ENCODE results near the gene COL23A1.

Gene COL23A1

DNA sequence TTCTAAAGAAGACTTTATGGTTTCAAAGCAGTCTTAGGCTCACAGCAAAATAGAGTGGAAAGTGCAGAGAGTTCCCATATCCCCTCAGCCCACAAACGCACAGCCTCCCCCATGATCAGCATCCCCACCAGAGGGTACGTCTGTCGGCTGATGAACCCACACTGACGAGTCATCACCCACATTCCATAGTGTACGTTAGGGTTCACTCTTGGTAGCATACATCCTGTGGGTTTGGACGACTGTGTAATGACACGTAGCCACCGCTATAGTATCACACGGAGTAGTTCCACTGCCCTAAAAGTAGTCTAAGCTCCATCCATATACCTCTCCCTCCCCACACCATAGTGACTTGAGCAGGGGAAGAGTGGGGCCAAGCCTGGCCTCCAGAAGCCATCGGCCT is 221.9 kb downstream of the COL23A1 start:
- Histone ChIP-seq H3K27me3 (ENCODE audit: insufficient read depth, low read length, poor library complexity) (no peaks in the 10 kb centered on the region), H3K56ac (ENCODE audit: low read length) (no peak overlapping the region), H2AK5ac (ENCODE audit: low read length) (no peak overlapping the region), H3K36me3 (ENCODE audit: control insufficient read depth, insufficient read depth, low read length) (no peaks in the 10 kb centered on the region), H4K5ac (ENCODE audit: low read length) (no peak overlapping the region), H2BK15ac (replicated peaks; ENCODE audit: low read depth) (no peak overlapping the region), H4K8ac (ENCODE audit: low read depth, low read length) (no peak overlapping the region), H3K4ac (ENCODE audit: low read depth, low read length) (no peak overlapping the region), H3K9ac (ENCODE audit: low read length) (no peak overlapping the region), H3K18ac (ENCODE audit: low read length) (no peak overlapping the region), H3K79me1 (ENCODE audit: low read length) (no peaks in the 10 kb centered on the region), H2BK5ac (ENCODE audit: low read length) (no peak overlapping the region), H3K79me2 (ENCODE audit: control insufficient read depth, insufficient read depth, low read length) (no peaks in the 10 kb centered on the region), H3K4me1 (ENCODE audit: control insufficient read depth, low read depth, low read length) (no peaks in the 10 kb centered on the region), H3K27ac (ENCODE audit: low read depth, low read length) (no peak overlapping the region), H2BK120ac (ENCODE audit: low read depth, low read length) (no peak overlapping the region), H3K23ac (ENCODE audit: low read length) (no peak overlapping the region), H3K4me3 (ENCODE audit: low read length) (no peak overlapping the region), H3K4me2 (ENCODE audit: low read length) (no peak overlapping the region)
- WGBS (ENCODE audit: extremely low coverage, insufficient coverage, low lambda C conversion rate), result no CpG with 5 or more reads among the region's 10 CpGs
- DNase-seq, result no peak

DNA sequence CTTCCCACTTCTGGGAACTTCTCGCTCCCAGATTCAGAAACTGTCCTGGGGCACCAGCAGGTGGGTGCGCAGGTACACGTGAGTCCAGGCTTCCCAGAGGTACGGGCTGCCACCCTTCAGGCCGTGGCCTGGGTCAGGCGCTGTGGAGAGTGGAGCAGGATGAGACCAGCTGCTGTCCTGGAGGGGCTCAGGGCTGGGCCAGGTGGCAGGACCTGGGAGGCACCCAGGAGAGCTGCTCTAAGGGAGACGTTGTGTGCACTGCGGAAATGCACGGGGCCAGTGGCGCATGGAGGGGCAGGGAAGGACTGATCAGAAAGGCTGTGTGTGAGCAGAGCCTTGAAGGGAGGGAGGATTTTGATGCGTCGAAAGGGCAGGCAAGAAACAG is 222.5 kb downstream of the COL23A1 start:
- no CpG with 5 or more reads among the region's 12 CpGs for WGBS (ENCODE audit: extremely low coverage, insufficient coverage, low lambda C conversion rate)
- no peak overlapping the region for H4K5ac ChIP-seq (ENCODE audit: low read length)
- H3K79me1 ChIP-seq (ENCODE audit: low read length), result no peaks in the 10 kb centered on the region

DNA sequence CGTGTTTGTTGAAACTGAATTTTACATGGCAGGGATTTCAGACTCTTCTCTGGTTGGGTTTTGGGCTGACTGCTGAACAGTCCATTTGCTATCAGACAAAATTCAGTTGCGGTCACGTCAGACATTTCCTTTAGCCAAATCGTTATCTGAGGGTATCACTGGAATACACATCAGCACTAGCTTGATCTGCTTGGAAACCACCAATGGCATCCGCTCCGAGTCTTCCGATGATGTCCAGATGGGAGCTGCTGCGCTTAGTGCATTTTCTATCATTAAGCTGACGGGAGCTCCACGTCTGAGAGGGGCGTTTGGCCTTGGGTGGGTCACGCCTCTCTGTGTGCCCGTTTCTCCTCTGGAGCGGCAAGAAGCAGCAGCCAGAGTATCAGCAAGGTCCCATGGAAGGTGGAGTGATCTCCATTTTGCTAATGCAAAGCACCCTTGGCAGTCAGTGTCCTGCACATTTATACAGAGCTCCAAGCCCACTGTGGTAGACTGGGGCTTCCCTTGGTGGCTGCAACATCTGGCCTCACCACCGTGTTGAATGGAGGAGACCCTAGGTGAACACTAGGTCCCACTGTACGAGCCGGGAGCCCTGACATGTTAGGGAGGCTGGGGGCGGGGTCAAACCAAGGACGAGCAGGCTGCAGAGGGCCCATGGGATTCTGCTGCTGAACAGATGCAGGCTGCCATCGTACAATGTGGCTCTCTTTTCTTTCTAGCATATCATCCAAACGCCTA is 223.0 kb downstream of the COL23A1 start:
- H3K36me3 ChIP-seq (ENCODE audit: control insufficient read depth, insufficient read depth, low read length), result no peaks in the 10 kb centered on the region
- no peak overlapping the region for H3K9ac ChIP-seq (ENCODE audit: low read length)
- H2BK120ac ChIP-seq (ENCODE audit: low read depth, low read length), result no peak overlapping the region
- no CpG with 5 or more reads among the region's 21 CpGs for WGBS (ENCODE audit: extremely low coverage, insufficient coverage, low lambda C conversion rate)
- H3K27ac ChIP-seq (ENCODE audit: low read depth, low read length), result no peak overlapping the region
- no peak overlapping the region for H3K18ac ChIP-seq (ENCODE audit: low read length)
- no peak overlapping the region for H3K56ac ChIP-seq (ENCODE audit: low read length)
- DNase-seq, result no peak
- no peak overlapping the region for H4K8ac ChIP-seq (ENCODE audit: low read depth, low read length)
- no peak overlapping the region for H3K4me3 ChIP-seq (ENCODE audit: low read length)
- H3K4ac ChIP-seq (ENCODE audit: low read depth, low read length), result no peak overlapping the region
- no peaks in the 10 kb centered on the region for H3K4me1 ChIP-seq (ENCODE audit: control insufficient read depth, low read depth, low read length)
- no peak overlapping the region for H2BK5ac ChIP-seq (ENCODE audit: low read length)
- no peak overlapping the region for H3K23ac ChIP-seq (ENCODE audit: low read length)
- no peaks in the 10 kb centered on the region for H3K79me1 ChIP-seq (ENCODE audit: low read length)
- no peaks in the 10 kb centered on the region for H3K79me2 ChIP-seq (ENCODE audit: control insufficient read depth, insufficient read depth, low read length)
- no peaks in the 10 kb centered on the region for H3K27me3 ChIP-seq (ENCODE audit: insufficient read depth, low read length, poor library complexity)
- H3K4me2 ChIP-seq (ENCODE audit: low read length), result no peak overlapping the region
- no peak overlapping the region for H2BK15ac ChIP-seq (replicated peaks; ENCODE audit: low read depth)
- H4K5ac ChIP-seq (ENCODE audit: low read length), result no peak overlapping the region
- no peak overlapping the region for H2AK5ac ChIP-seq (ENCODE audit: low read length)

More for the DNA sequence above, 222.5 kb downstream of the COL23A1 start:
- Histone ChIP-seq H3K4me3 (ENCODE audit: low read length) (no peak overlapping the region), H4K8ac (ENCODE audit: low read depth, low read length) (no peak overlapping the region), H3K36me3 (ENCODE audit: control insufficient read depth, insufficient read depth, low read length) (no peaks in the 10 kb centered on the region), H3K4ac (ENCODE audit: low read depth, low read length) (no peak overlapping the region), H3K27me3 (ENCODE audit: insufficient read depth, low read length, poor library complexity) (no peaks in the 10 kb centered on the region), H2BK5ac (ENCODE audit: low read length) (no peak overlapping the region), H2BK15ac (replicated peaks; ENCODE audit: low read depth) (no peak overlapping the region), H3K79me2 (ENCODE audit: control insufficient read depth, insufficient read depth, low read length) (no peaks in the 10 kb centered on the region), H3K4me1 (ENCODE audit: control insufficient read depth, low read depth, low read length) (no peaks in the 10 kb centered on the region), H3K27ac (ENCODE audit: low read depth, low read length) (no peak overlapping the region), H2AK5ac (ENCODE audit: low read length) (no peak overlapping the region), H3K23ac (ENCODE audit: low read length) (no peak overlapping the region), H3K4me2 (ENCODE audit: low read length) (no peak overlapping the region), H3K9ac (ENCODE audit: low read length) (no peak overlapping the region), H3K56ac (ENCODE audit: low read length) (no peak overlapping the region), H2BK120ac (ENCODE audit: low read depth, low read length) (no peak overlapping the region), H3K18ac (ENCODE audit: low read length) (no peak overlapping the region)
- no peak for DNase-seq

DNA sequence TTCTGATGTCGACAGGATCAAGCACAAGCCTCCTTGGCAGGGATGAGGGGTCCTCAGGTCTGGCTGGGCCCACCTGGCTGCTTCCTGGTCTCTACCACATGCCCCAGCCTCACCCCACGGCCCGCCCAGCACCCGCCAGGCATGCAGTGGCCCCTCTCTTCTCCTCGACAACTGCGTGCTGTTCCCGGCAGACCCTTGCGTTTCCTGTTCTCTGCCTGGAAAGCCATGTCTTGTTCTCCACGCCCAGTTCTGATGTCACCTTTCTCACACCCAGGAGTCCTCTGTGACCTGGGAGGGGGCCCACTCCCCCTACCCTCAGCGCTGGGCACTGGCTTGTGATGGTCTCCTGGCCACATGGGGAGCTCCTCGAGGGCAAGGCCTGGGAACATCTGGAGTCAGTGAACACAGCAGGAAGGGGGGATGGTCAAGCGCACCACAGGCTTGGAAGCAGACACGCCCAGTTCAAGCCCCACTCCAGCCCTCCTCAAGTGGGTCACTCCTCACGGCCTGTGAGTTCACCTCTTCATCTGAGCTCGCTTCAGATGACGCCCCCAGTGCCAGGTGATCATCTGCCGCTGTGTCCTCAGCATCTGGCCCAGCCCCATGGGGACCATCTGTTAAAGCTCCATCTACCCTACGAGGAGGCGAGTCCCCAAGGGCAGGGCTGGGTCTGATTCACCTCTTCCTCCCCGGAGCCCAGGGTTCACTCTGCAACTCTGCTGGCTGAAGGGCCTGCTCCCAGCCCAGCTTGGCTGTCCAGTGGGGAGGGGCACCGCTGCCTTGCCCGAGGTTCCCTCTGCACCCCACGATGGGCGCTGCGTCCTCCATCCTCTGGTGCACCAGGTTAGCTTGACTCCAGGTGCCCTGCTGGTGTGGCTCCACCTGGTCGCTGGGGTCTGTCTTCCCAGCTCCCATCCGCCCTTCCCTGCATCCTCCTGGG is 224.4 kb downstream of the COL23A1 start:
- Histone ChIP-seq H3K4me1 (ENCODE audit: control insufficient read depth, low read depth, low read length) (no peaks in the 10 kb centered on the region), H3K79me2 (ENCODE audit: control insufficient read depth, insufficient read depth, low read length) (no peaks in the 10 kb centered on the region), H2AK5ac (ENCODE audit: low read length) (no peak overlapping the region), H3K27ac (ENCODE audit: low read depth, low read length) (no peak overlapping the region), H3K4me3 (ENCODE audit: low read length) (no peak overlapping the region), H2BK15ac (replicated peaks; ENCODE audit: low read depth) (no peak overlapping the region), H3K4ac (ENCODE audit: low read depth, low read length) (no peak overlapping the region), H3K56ac (ENCODE audit: low read length) (no peak overlapping the region), H2BK120ac (ENCODE audit: low read depth, low read length) (no peak overlapping the region), H3K27me3 (ENCODE audit: insufficient read depth, low read length, poor library complexity) (no peaks in the 10 kb centered on the region), H4K5ac (ENCODE audit: low read length) (no peak overlapping the region), H3K36me3 (ENCODE audit: control insufficient read depth, insufficient read depth, low read length) (no peaks in the 10 kb centered on the region), H2BK5ac (ENCODE audit: low read length) (no peak overlapping the region), H3K9ac (ENCODE audit: low read length) (no peak overlapping the region), H3K18ac (ENCODE audit: low read length) (no peak overlapping the region), H4K8ac (ENCODE audit: low read depth, low read length) (no peak overlapping the region), H3K4me2 (ENCODE audit: low read length) (no peak overlapping the region), H3K23ac (ENCODE audit: low read length) (no peak overlapping the region), H3K79me1 (ENCODE audit: low read length) (no peaks in the 10 kb centered on the region)
- WGBS (ENCODE audit: extremely low coverage, insufficient coverage, low lambda C conversion rate), result no CpG with 5 or more reads among the region's 27 CpGs
- no peak for DNase-seq

DNA sequence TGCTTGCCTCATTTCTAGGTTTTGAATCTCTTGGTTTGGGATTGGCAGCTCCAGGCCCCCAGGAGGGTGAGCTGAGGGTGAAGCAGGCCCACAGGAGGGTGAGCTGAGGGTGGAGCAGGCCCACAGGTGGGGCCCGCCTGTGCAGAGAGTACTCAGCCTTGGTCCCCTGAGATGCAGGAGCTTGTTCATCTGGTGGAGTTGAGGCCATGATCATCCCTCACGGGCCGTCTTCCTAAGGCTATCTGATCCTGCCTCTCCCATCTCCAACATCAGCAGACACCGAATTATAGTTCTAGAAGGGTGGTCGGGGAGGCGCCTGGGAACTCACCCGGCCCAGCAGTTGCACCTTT is 225.9 kb downstream of the COL23A1 start:
- H4K5ac ChIP-seq (ENCODE audit: low read length), result no peak overlapping the region
- H3K79me2 ChIP-seq (ENCODE audit: control insufficient read depth, insufficient read depth, low read length), result no peaks in the 10 kb centered on the region
- H4K8ac ChIP-seq (ENCODE audit: low read depth, low read length), result no peak overlapping the region
- no peak overlapping the region for H2BK120ac ChIP-seq (ENCODE audit: low read depth, low read length)
- H3K27me3 ChIP-seq (ENCODE audit: insufficient read depth, low read length, poor library complexity), result no peaks in the 10 kb centered on the region
- H2BK5ac ChIP-seq (ENCODE audit: low read length), result no peak overlapping the region
- no peak overlapping the region for H3K18ac ChIP-seq (ENCODE audit: low read length)
- no peak overlapping the region for H3K27ac ChIP-seq (ENCODE audit: low read depth, low read length)
- H3K23ac ChIP-seq (ENCODE audit: low read length), result no peak overlapping the region
- no peaks in the 10 kb centered on the region for H3K36me3 ChIP-seq (ENCODE audit: control insufficient read depth, insufficient read depth, low read length)
- H3K9ac ChIP-seq (ENCODE audit: low read length), result no peak overlapping the region
- H2BK15ac ChIP-seq (replicated peaks; ENCODE audit: low read depth), result no peak overlapping the region
- no peak overlapping the region for H3K4ac ChIP-seq (ENCODE audit: low read depth, low read length)
- H2AK5ac ChIP-seq (ENCODE audit: low read length), result no peak overlapping the region
- H3K79me1 ChIP-seq (ENCODE audit: low read length), result no peaks in the 10 kb centered on the region
- H3K56ac ChIP-seq (ENCODE audit: low read length), result no peak overlapping the region
- no peak overlapping the region for H3K4me2 ChIP-seq (ENCODE audit: low read length)
- no CpG with 5 or more reads among the region's 7 CpGs for WGBS (ENCODE audit: extremely low coverage, insufficient coverage, low lambda C conversion rate)
- no peak for DNase-seq
- no peaks in the 10 kb centered on the region for H3K4me1 ChIP-seq (ENCODE audit: control insufficient read depth, low read depth, low read length)
- no peak overlapping the region for H3K4me3 ChIP-seq (ENCODE audit: low read length)

Measured in mesendoderm (in vitro differentiated cells).